ENCODE measurements around the gene RASSF9.

GRCh38 chr12:85784096-85784720, 52.0 kb downstream of the RASSF9 start:
- no peak for TF ChIP-seq CTCF (conservative IDR thresholded peaks at IDR 0.05; ENCODE audit: low read depth, low read length)
- no peak for TF ChIP-seq EZH2phosphoT487 (IDR thresholded peaks at IDR 0.05; ENCODE audit: borderline replicate concordance, low read length)
